Endothelial cell of umbilical vein (primary cell): Measurements from ENCODE around the gene SLC9C1. TPM values are rescaled to one million over a fixed set of nuclear protein-coding genes. Genes with fewer than 3 reads are reported as not detected.

Experiments used
- BruUV-seq: library from RNA; stranded (reverse); fragments of 400-500 nt; replicated peaks from 2 replicates; lab custom pipeline; 2021; lab: Mats Ljungman, UMichigan
- CTCF ChIA-PET: fragments of 300-600, 350-600 bp; sonication (Branson Sonifier 250); formaldehyde crosslinking; loops from one replicate; lab custom pipeline; 2021; ENCODE audit warnings: antibody characterized with exemption, inconsistent platforms; lab: Charles Lee
- POLR2A ChIA-PET: fragments of 300-600, 350-600 bp; sonication (Branson Sonifier 250); formaldehyde crosslinking; loops from one replicate; lab custom pipeline; 2021; ENCODE audit warnings: antibody characterized with exemption, inconsistent platforms; lab: Charles Lee
- DNase-seq: peaks from one replicate; pipeline ENCODE4 v3.0.0-alpha.2; 2011; ENCODE audit warnings: low read depth, low spot score
- FAIRE-seq: peaks from 2 replicates; lab custom pipeline; 2011; peaks lifted over from hg19 to GRCh38; lab: Jason Lieb, UNC
- H2AFZ ChIP-seq: 2 replicates; pipeline ENCODE4 v1.6.0; 2012; ENCODE audit warnings: low read depth, low read length, control low read depth, inconsistent platforms
- H3K27ac ChIP-seq: 2 replicates; pipeline ENCODE4 v1.5.1; 2011; ENCODE audit warnings: low read depth, mild to moderate bottlenecking, control low read depth, low read length, moderate library complexity; ENCODE audit not compliant: insufficient read depth
- H3K27me3 ChIP-seq, 2 experiments: 2 replicates each; pipeline versions ENCODE4 v1.6.0 to v1.6.1; 2011; ENCODE audit warnings: low read length in 2 of 2, mixed read lengths in 1 of 2; ENCODE audit not compliant: control insufficient read depth in 2 of 2, insufficient read depth in 2 of 2
- H3K36me3 ChIP-seq, 2 experiments: 2 replicates in 1 of 2; 3 replicates in 1 of 2; pipeline ENCODE4 v1.5.1; 2011; ENCODE audit warnings: low read length in 2 of 2, mild to moderate bottlenecking in 1 of 2, moderate library complexity in 1 of 2; ENCODE audit not compliant: control insufficient read depth in 2 of 2, insufficient read depth in 2 of 2; ENCODE audit errors: extremely low read depth in 1 of 2
- H3K4me1 ChIP-seq: 3 replicates; pipeline ENCODE4 v1.5.1; 2011; ENCODE audit warnings: mild to moderate bottlenecking, low read length; ENCODE audit not compliant: control insufficient read depth, insufficient read depth; ENCODE audit errors: extremely low read depth
- H3K4me2 ChIP-seq: 2 replicates; pipeline ENCODE4 v1.6.1; 2011; ENCODE audit warnings: low read length, control low read depth, mixed read lengths; ENCODE audit not compliant: insufficient read depth
- H3K4me3 ChIP-seq, 3 experiments: fragments of 200-600 bp in 1 of 3; sonication (generic), shearing (Covaris generic) in 1 of 3; replicated peaks in 1 of 3; 2 replicates each; pipeline ENCODE4 v1.5.1; 2011 to 2016; ENCODE audit warnings: control low read depth in 3 of 3, low read length in 3 of 3, mild to moderate bottlenecking in 2 of 3, inconsistent platforms in 1 of 3, low read depth in 1 of 3, moderate library complexity in 1 of 3; ENCODE audit not compliant: insufficient read depth in 1 of 3
- H3K79me2 ChIP-seq: 2 replicates; pipeline ENCODE4 v1.6.0; 2012; ENCODE audit warnings: low read length, inconsistent platforms; ENCODE audit not compliant: control insufficient read depth, insufficient read depth
- H3K9ac ChIP-seq: replicated peaks from 2 replicates; pipeline ENCODE3; 2011; ENCODE audit warnings: low read length, control low read depth; ENCODE audit not compliant: insufficient read depth; ENCODE audit errors: extremely low read depth
- H3K9me1 ChIP-seq: replicated peaks from 3 replicates; pipeline ENCODE4 v1.6.0; 2011; ENCODE audit warnings: mild to moderate bottlenecking, low read length; ENCODE audit not compliant: control insufficient read depth, insufficient read depth; ENCODE audit errors: extremely low read depth
- H3K9me3 ChIP-seq: replicated peaks from 2 replicates; pipeline ENCODE4 v1.5.1; 2012; ENCODE audit warnings: low read length, inconsistent platforms; ENCODE audit not compliant: control insufficient read depth, insufficient read depth
- H4K20me1 ChIP-seq: replicated peaks from 2 replicates; pipeline ENCODE3; 2011; ENCODE audit warnings: mild to moderate bottlenecking, low read length; ENCODE audit not compliant: control insufficient read depth, insufficient read depth; ENCODE audit errors: extremely low read depth
- EZH2 ChIP-seq: IDR thresholded peaks from 2 replicates; pipeline ENCODE4 v1.6.1; 2012; ENCODE audit warnings: borderline replicate concordance, low read depth, mild to moderate bottlenecking, moderate library complexity, low read length, inconsistent platforms; ENCODE audit not compliant: severe bottlenecking
- FOS ChIP-seq: IDR thresholded peaks from 2 replicates; pipeline ENCODE4 v1.6.1; 2011; ENCODE audit warnings: mild to moderate bottlenecking, low read length, moderate library complexity, borderline replicate concordance; ENCODE audit not compliant: insufficient read depth
- GATA2 ChIP-seq: IDR thresholded peaks from 2 replicates; pipeline ENCODE4 v1.7.0; 2011; ENCODE audit warnings: low read depth, mild to moderate bottlenecking, moderate library complexity, mixed read lengths, low read length; ENCODE audit not compliant: insufficient read length, insufficient read depth
- JUN ChIP-seq: IDR thresholded peaks from 2 replicates; pipeline ENCODE4 v1.6.1; 2011; ENCODE audit warnings: borderline replicate concordance, low read depth; ENCODE audit not compliant: insufficient read length, insufficient read depth
- MYC ChIP-seq: IDR thresholded peaks from one replicate; pipeline ENCODE4 v1.6.1; 2011; ENCODE audit warnings: mild to moderate bottlenecking, low read depth, low read length
- POLR2A ChIP-seq: IDR thresholded peaks from 2 replicates; pipeline ENCODE4 v1.6.1; 2012; ENCODE audit warnings: low read depth, mild to moderate bottlenecking, control low read depth, low read length
- POLR2AphosphoS5 ChIP-seq: IDR thresholded peaks from 2 replicates; pipeline ENCODE4 v1.6.1; 2012; ENCODE audit warnings: low read depth, mild to moderate bottlenecking, control low read depth, low read length, moderate library complexity; ENCODE audit not compliant: insufficient read depth
- dilution Hi-C: fragments of 300-500 bp; cut with MboI; formaldehyde crosslinking; loops from one replicate; pipeline ENCODE4 v1.15.0; 2019; ENCODE audit warnings: low sequenced_read_pairs; ENCODE audit not compliant: extremely low pct_ligation_motif_present
- intact Hi-C: fragments of 100-400 bp; cut with micrococcal nuclease; formaldehyde crosslinking; loops from one replicate; pipeline ENCODE4 v1.10.0; 2022
- polyA plus RNA-seq, 4 experiments: library from polyadenylated mRNA; depleted of rRNA in 3 of 4; stranded (reverse) in 3 of 4; unstranded in 1 of 4; fragments of >200 nt; gene quantifications; 2 replicates each; pipeline versions ENCODE4 v1.2.1 to v1.2.3, GENCODE V29; 2011 to 2012; ENCODE audit warnings: missing spikeins in 1 of 4
- total RNA-seq: library from RNA; stranded (reverse); gene quantifications from 2 replicates; pipeline ENCODE4 v1.2.3, GENCODE V29; 2021
- TF ChIP-seq, protein P1 (sequence below): IDR thresholded peaks from 2 replicates; pipeline ENCODE4 v1.6.1; 2011; ENCODE audit not compliant: insufficient read depth, insufficient read length
- TF ChIP-seq, protein P2 (sequence below), 2 donors: IDR thresholded peaks; 1 replicate in 1 of 2; 2 replicates in 1 of 2; pipeline ENCODE4 v1.5.1; 2011; ENCODE audit warnings: low read length in 2 of 2, mild to moderate bottlenecking in 2 of 2, moderate library complexity in 2 of 2, control low read depth in 1 of 2, inconsistent platforms in 1 of 2, low read depth in 1 of 2; ENCODE audit not compliant: insufficient read depth in 1 of 2; ENCODE audit errors: extremely low read depth in 1 of 2

Gene SLC9C1
- total and polyA plus RNA-seq, 2 donors (not counting 3 experiments of a cell fraction or from before 2014, with no cell fraction given): not detected

DNA sequence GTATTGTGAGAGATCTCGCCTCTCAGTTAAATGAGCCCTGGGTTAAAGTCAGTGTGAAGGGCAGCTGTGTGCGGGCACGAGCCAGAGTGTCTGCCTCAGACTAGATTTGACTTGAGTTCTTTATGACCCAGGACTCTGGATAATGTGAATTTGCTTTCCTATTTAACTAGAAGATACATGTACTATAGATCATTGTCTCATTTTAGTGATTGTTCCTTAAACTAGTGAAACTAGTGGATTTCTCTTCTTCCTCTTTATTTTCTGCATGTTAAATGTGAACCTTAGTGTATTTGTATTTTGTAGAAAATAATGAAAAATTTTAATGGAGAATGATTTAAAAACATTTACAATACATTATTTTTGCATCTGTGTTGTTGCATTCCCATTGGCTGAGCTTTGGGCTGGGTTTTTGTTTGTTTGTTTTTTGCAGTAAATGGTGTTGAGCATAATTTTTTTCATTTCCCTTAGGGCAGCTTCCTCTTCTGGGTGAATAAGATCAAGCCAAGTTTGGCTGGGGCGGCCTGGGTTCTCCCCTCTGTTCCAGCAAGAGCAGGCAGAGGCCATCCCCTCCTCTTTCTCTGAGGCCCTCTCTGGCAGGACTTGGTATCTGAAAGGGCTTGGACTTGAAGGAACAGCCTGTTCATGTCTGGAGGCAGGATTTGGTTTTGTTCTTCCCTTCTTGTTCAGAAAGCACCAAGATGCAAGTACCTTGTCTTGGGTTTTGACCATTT is 176.0 kb downstream of the SLC9C1 start:
- Histone ChIP-seq H3K9me3 (no peaks in the 10 kb centered on the region), H3K4me3 (no peak overlapping the region), H4K20me1 (no peaks in the 10 kb centered on the region), H2AFZ (no peak overlapping the region), H3K9ac (no peak overlapping the region), H3K36me3 (no peaks in the 10 kb centered on the region), H3K4me2 (no peak overlapping the region), H3K4me1 (peaks cover 7% of the 10 kb centered on the region), H3K9me1 (no peaks in the 10 kb centered on the region), H3K79me2 (no peaks in the 10 kb centered on the region), H3K27ac (no peak overlapping the region), H3K27me3 (no peaks in the 10 kb centered on the region)
- no peak for DNase-seq
- CTCF ChIA-PET: interaction anchor here (0.9 to 1.8 kb wide), 2 partner anchors 13 to 402 kb away, joined by 3 to 5 read pairs; no protein-coding TSS in a partner anchor
- intact Hi-C loops: loop anchor here (10.0 kb wide), 2 partner anchors 207 to 317 kb away; no protein-coding TSS in a partner anchor
- dilution Hi-C loops: no loop called here
- TF ChIP-seq MYC (no peak), FOS (no peak), POLR2A (no peak), EZH2 (no peak), JUN (no peak), GATA2 (no peak), POLR2AphosphoS5 (no peak)
- TF ChIP-seq, protein P1, sequence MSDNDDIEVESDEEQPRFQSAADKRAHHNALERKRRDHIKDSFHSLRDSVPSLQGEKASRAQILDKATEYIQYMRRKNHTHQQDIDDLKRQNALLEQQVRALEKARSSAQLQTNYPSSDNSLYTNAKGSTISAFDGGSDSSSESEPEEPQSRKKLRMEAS: no peak
- TF ChIP-seq, protein P2, sequence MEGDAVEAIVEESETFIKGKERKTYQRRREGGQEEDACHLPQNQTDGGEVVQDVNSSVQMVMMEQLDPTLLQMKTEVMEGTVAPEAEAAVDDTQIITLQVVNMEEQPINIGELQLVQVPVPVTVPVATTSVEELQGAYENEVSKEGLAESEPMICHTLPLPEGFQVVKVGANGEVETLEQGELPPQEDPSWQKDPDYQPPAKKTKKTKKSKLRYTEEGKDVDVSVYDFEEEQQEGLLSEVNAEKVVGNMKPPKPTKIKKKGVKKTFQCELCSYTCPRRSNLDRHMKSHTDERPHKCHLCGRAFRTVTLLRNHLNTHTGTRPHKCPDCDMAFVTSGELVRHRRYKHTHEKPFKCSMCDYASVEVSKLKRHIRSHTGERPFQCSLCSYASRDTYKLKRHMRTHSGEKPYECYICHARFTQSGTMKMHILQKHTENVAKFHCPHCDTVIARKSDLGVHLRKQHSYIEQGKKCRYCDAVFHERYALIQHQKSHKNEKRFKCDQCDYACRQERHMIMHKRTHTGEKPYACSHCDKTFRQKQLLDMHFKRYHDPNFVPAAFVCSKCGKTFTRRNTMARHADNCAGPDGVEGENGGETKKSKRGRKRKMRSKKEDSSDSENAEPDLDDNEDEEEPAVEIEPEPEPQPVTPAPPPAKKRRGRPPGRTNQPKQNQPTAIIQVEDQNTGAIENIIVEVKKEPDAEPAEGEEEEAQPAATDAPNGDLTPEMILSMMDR (IDR thresholded peaks at IDR 0.05; ENCODE audit: extremely low read depth in 1 of 2, insufficient read depth in 1 of 2, low read depth in 1 of 2, low read length in 2 of 2): no peak
- FAIRE-seq: no peak
- POLR2A ChIA-PET: no interaction called here
- no TSS peak for BruUV-seq
